IMR-90 (cell line): Measurements from ENCODE around the gene ATP2A3. TPM values are rescaled to one million over a fixed set of nuclear protein-coding genes. Genes with fewer than 3 reads are reported as not detected.

Experiments
- ATAC-seq: fragments of 200-7000 bp; cut with Tn5 transposase; 2 replicates; pipeline ENCODE4 v1.9.1; 2020; ENCODE audit warnings: low read depth, mild to moderate bottlenecking, moderate library complexity
- BruUV-seq: library from RNA; stranded (reverse); fragments of 400-500 nt; replicated peaks from 2 replicates; lab custom pipeline; 2021; lab: Mats Ljungman, UMichigan
- CTCF ChIA-PET: fragments of 300-600 bp; formaldehyde crosslinking; extraction: SDS; loops from one replicate; lab custom pipeline; 2021; ENCODE audit warnings: antibody characterized with exemption; lab: Yijun Ruan, JAX
- POLR2A ChIA-PET: fragments of 300-600 bp; sonication (Branson Sonifier 250); formaldehyde crosslinking; loops from one replicate; lab custom pipeline; 2022; ENCODE audit warnings: antibody characterized with exemption; ENCODE audit not compliant: unreplicated experiment; lab: Charles Lee
- DNase-seq: peaks from one replicate; pipeline ENCODE4 v3.0.0; 2013
- H2AFZ ChIP-seq: replicated peaks from 2 replicates; pipeline ENCODE3; 2013; ENCODE audit warnings: low read length, mild to moderate bottlenecking; ENCODE audit not compliant: poor library complexity
- H2AK5ac ChIP-seq: 2 replicates; pipeline ENCODE4 v1.6.1; 2013; ENCODE audit warnings: low read depth, low read length, inconsistent platforms
- H2AK9ac ChIP-seq: replicated peaks from 2 replicates; pipeline ENCODE3; 2013; ENCODE audit warnings: mild to moderate bottlenecking, low read depth, low read length, moderate library complexity; ENCODE audit not compliant: poor library complexity
- H2BK120ac ChIP-seq: 2 replicates; pipeline ENCODE4 v1.6.1; 2013; ENCODE audit warnings: low read depth, low read length, inconsistent platforms
- H2BK15ac ChIP-seq: 3 replicates; pipeline ENCODE4 v1.6.1; 2013; ENCODE audit warnings: low read depth, low read length, inconsistent platforms
- H2BK20ac ChIP-seq: 2 replicates; pipeline ENCODE4 v1.6.1; 2013; ENCODE audit warnings: low read depth, mild to moderate bottlenecking, inconsistent platforms, low read length, moderate library complexity
- H2BK5ac ChIP-seq: 2 replicates; pipeline ENCODE4 v1.6.1; 2013; ENCODE audit warnings: mild to moderate bottlenecking, low read depth, low read length, inconsistent platforms; ENCODE audit not compliant: poor library complexity, severe bottlenecking
- H3K14ac ChIP-seq: replicated peaks from 2 replicates; pipeline ENCODE4 v1.6.1; 2013; ENCODE audit warnings: low read depth, low read length, inconsistent platforms
- H3K18ac ChIP-seq: 2 replicates; pipeline ENCODE4 v1.6.1; 2013; ENCODE audit warnings: low read depth, low read length, control low read depth
- H3K23ac ChIP-seq: 2 replicates; pipeline ENCODE4 v1.6.1; 2013; ENCODE audit warnings: low read depth, low read length, inconsistent platforms
- H3K27ac ChIP-seq: 2 replicates; pipeline ENCODE4 v1.5.1; 2013; ENCODE audit warnings: mild to moderate bottlenecking, control low read depth, low read length; ENCODE audit not compliant: insufficient read depth
- H3K27me3 ChIP-seq: 2 replicates; pipeline ENCODE4 v1.6.1; 2013; ENCODE audit warnings: low read length; ENCODE audit not compliant: control insufficient read depth, insufficient read depth
- H3K36me3 ChIP-seq: 2 replicates; pipeline ENCODE4 v1.6.1; 2013; ENCODE audit warnings: low read length, mixed read lengths; ENCODE audit not compliant: control insufficient read depth, insufficient read depth
- H3K4ac ChIP-seq: 2 replicates; pipeline ENCODE4 v1.6.1; 2013; ENCODE audit warnings: low read depth, low read length, inconsistent platforms
- H3K4me1 ChIP-seq: 2 replicates; pipeline ENCODE4 v1.6.1; 2013; ENCODE audit warnings: low read length, mixed read lengths; ENCODE audit not compliant: control insufficient read depth, insufficient read depth
- H3K4me2 ChIP-seq: 2 replicates; pipeline ENCODE4 v1.6.1; 2013; ENCODE audit warnings: low read depth, mild to moderate bottlenecking, control low read depth, low read length, moderate library complexity
- H3K4me3 ChIP-seq: 2 replicates; pipeline ENCODE4 v1.5.1; 2013; ENCODE audit warnings: low read depth, mild to moderate bottlenecking, control low read depth, low read length, moderate library complexity; ENCODE audit not compliant: insufficient read depth
- H3K56ac ChIP-seq: 2 replicates; pipeline ENCODE4 v1.6.1; 2013; ENCODE audit warnings: low read length, inconsistent platforms; ENCODE audit not compliant: insufficient read depth; ENCODE audit errors: extremely low read depth
- H3K79me1 ChIP-seq, 2 experiments: 2 replicates each; pipeline ENCODE4 v1.6.1; 2013; ENCODE audit warnings: low read length in 2 of 2, inconsistent platforms in 1 of 2, low read depth in 1 of 2
- H3K9ac ChIP-seq: 2 replicates; pipeline ENCODE4 v1.6.1; 2013; ENCODE audit warnings: low read depth, low read length, control low read depth
- H3K9me1 ChIP-seq: 2 replicates; pipeline ENCODE4 v1.6.1; 2013; ENCODE audit warnings: low read length, inconsistent platforms; ENCODE audit not compliant: insufficient read depth
- H3K9me3 ChIP-seq: 2 replicates; pipeline ENCODE4 v1.6.1; 2013; ENCODE audit warnings: low read length; ENCODE audit not compliant: control insufficient read depth, insufficient read depth
- H4K20me1 ChIP-seq: 2 replicates; pipeline ENCODE4 v1.6.1; 2013; ENCODE audit warnings: low read length, inconsistent platforms; ENCODE audit not compliant: insufficient read depth
- H4K5ac ChIP-seq: 2 replicates; pipeline ENCODE4 v1.6.1; 2013; ENCODE audit warnings: mild to moderate bottlenecking, low read depth, low read length, control low read depth
- H4K8ac ChIP-seq, 2 experiments: 2 replicates each; pipeline ENCODE4 v1.6.1; 2013; ENCODE audit warnings: low read depth in 2 of 2, low read length in 2 of 2, control low read depth in 1 of 2, inconsistent platforms in 1 of 2
- H4K91ac ChIP-seq: 2 replicates; pipeline ENCODE4 v1.6.1; 2013; ENCODE audit warnings: low read depth, low read length, inconsistent platforms; ENCODE audit not compliant: insufficient read depth
- BHLHE40 ChIP-seq: fragments of 150-350 bp; IDR thresholded peaks from 2 replicates; pipeline ENCODE4 v1.6.1; 2016; ENCODE audit warnings: mild to moderate bottlenecking, low read depth, low read length
- CEBPB ChIP-seq: IDR thresholded peaks from 2 replicates; pipeline ENCODE4 v1.6.1; 2012; ENCODE audit warnings: low read depth, low read length, improper control_type of control experiment
- MAFK ChIP-seq: IDR thresholded peaks from 2 replicates; pipeline ENCODE4 v1.6.1; 2012; ENCODE audit warnings: low read depth, low read length, improper control_type of control experiment
- MXI1 ChIP-seq: IDR thresholded peaks from 2 replicates; pipeline ENCODE4 v1.6.1; 2012; ENCODE audit warnings: low read depth, mild to moderate bottlenecking, low read length, moderate library complexity, borderline replicate concordance
- POLR2A ChIP-seq: IDR thresholded peaks from 2 replicates; pipeline ENCODE4 v1.6.1; 2012; ENCODE audit warnings: mild to moderate bottlenecking, low read depth, low read length
- RAD21 ChIP-seq: IDR thresholded peaks from 2 replicates; pipeline ENCODE4 v1.6.1; 2012; ENCODE audit warnings: low read length, improper control_type of control experiment
- RFX5 ChIP-seq: IDR thresholded peaks from 2 replicates; pipeline ENCODE4 v1.8.0; 2012; ENCODE audit warnings: low read depth, mild to moderate bottlenecking, low read length, moderate library complexity
- SMC3 ChIP-seq: fragments of 150-350 bp; IDR thresholded peaks from 2 replicates; pipeline ENCODE4 v1.6.1; 2016; ENCODE audit warnings: low read depth, mild to moderate bottlenecking, antibody characterized with exemption, low read length, moderate library complexity
- WGBS, 2 experiments: methylation state at CpG; one replicate each; pipeline versions ENCODE4 v1.1.5 to v1.1.7; 2013; ENCODE audit warnings: missing lambda C conversion rate in 2 of 2; ENCODE audit not compliant: insufficient read length in 1 of 2; ENCODE audit errors: extremely low coverage in 2 of 2; 5-methylcytosine and 5-hydroxymethylcytosine counted together
- dilution Hi-C: fragments of 300-500 bp; cut with HindIII; formaldehyde crosslinking; loops from one replicate; pipeline ENCODE4 v1.14.3; 2018; ENCODE audit warnings: low sequenced_read_pairs; ENCODE audit not compliant: unreplicated experiment
- in situ Hi-C: fragments of 300-500 bp; cut with MboI; formaldehyde crosslinking; loops from 3 replicates; pipeline ENCODE4 v1.14.3; 2019; ENCODE audit warnings: low sequenced_read_pairs, inconsistent platforms, mixed read lengths
- intact Hi-C: fragments of 100-400 bp; cut with micrococcal nuclease; formaldehyde crosslinking; loops from 2 replicates; pipeline ENCODE4 v1.10.0; 2022
- polyA plus RNA-seq, 3 experiments: library from polyadenylated mRNA; depleted of rRNA; stranded (reverse); fragments of >200 nt; gene quantifications; 2 replicates each; pipeline ENCODE4 v1.2.3, GENCODE V29; 2012; ENCODE audit warnings: low replicate concordance in 1 of 3
- total RNA-seq: library from RNA; depleted of rRNA; stranded (reverse); fragments of >200 nt; gene quantifications from 2 replicates; pipeline ENCODE4 v1.2.3, GENCODE V29; 2012
- TF ChIP-seq, protein P1 (sequence below): fragments of 150-350 bp; IDR thresholded peaks from 2 replicates; pipeline ENCODE4 v1.6.1; 2016; ENCODE audit warnings: low read depth, mild to moderate bottlenecking, low read length, moderate library complexity, borderline replicate concordance
- TF ChIP-seq, protein P2 (sequence below): conservative IDR thresholded peaks from 2 replicates; pipeline ENCODE4 v1.5.1; 2012; ENCODE audit warnings: mild to moderate bottlenecking, low read depth, low read length, improper control_type of control experiment

ATP2A3 gene
- total and polyA plus RNA-seq, 2 of the 4 experiments (the other 2 are of a cell fraction), result 0.18 to 0.63 TPM

DNA sequence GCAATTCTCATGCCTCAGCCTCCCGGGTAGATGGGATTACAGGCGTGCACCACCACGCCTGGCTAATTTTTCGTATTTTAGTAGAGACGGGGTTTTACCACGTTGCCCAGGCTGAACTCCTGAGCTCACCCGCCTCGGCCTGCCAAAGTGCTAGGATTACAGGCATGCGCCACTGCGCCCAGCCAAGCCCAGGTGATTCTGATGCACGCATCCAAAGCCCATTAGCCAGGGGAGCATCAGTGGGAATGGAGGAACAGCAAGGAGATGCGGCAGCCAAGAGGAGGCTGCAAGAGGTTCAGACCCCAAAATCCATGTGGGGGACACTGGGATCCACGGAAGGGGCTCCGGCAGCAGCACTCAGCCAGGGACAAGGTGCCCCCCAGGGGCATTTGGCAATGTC is 12.1 kb downstream of the ATP2A3 start:
- no peak overlapping the region for H3K4me3 ChIP-seq
- dilution Hi-C loops (no loop called here), in situ Hi-C loops (no loop called here), intact Hi-C loops (no loop called here)
- H3K4me1 ChIP-seq, result no peaks in the 10 kb centered on the region
- no peak overlapping the region for H3K4me2 ChIP-seq
- no TSS peak for BruUV-seq
- no peak overlapping the region for H3K23ac ChIP-seq
- no peaks in the 10 kb centered on the region for H3K79me1 ChIP-seq
- no peak overlapping the region for H2BK120ac ChIP-seq
- no peak overlapping the region for H4K5ac ChIP-seq
- H2BK20ac ChIP-seq, result no peak overlapping the region
- no peak overlapping the region for H3K4ac ChIP-seq
- no peak for DNase-seq
- H3K18ac ChIP-seq, result no peak overlapping the region
- H3K56ac ChIP-seq, result no peak overlapping the region
- no peaks in the 10 kb centered on the region; the same call in 1 of the 2 replicates for H4K20me1 ChIP-seq
- no peak overlapping the region for H4K91ac ChIP-seq
- no peak overlapping the region for H2BK5ac ChIP-seq
- WGBS, 2 experiments, result 90% methylated on average over 13 of the region's 14 CpGs; no CpG with 5 or more reads in 1 of the 2 experiments
- H2AK9ac ChIP-seq, result no peak overlapping the region
- no peak overlapping the region for H2AK5ac ChIP-seq
- no peak overlapping the region for H3K27ac ChIP-seq
- H3K9ac ChIP-seq, result no peak overlapping the region
- no peak overlapping the region for H4K8ac ChIP-seq
- no peaks in the 10 kb centered on the region for H3K9me3 ChIP-seq
- no peak overlapping the region for H3K14ac ChIP-seq
- CTCF ChIA-PET, result no interaction called here
- no peaks in the 10 kb centered on the region for H3K36me3 ChIP-seq
- ATAC-seq, result no peak
- no peaks in the 10 kb centered on the region for H3K27me3 ChIP-seq
- POLR2A ChIA-PET, result no interaction called here
- TF ChIP-seq, protein P1, sequence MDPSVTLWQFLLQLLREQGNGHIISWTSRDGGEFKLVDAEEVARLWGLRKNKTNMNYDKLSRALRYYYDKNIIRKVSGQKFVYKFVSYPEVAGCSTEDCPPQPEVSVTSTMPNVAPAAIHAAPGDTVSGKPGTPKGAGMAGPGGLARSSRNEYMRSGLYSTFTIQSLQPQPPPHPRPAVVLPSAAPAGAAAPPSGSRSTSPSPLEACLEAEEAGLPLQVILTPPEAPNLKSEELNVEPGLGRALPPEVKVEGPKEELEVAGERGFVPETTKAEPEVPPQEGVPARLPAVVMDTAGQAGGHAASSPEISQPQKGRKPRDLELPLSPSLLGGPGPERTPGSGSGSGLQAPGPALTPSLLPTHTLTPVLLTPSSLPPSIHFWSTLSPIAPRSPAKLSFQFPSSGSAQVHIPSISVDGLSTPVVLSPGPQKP, result no peak
- no peak for TF ChIP-seq RFX5
- TF ChIP-seq RAD21, result no peak
- no peak for TF ChIP-seq POLR2A
- no peak for TF ChIP-seq MAFK
- no peak for TF ChIP-seq CEBPB
- no peak for TF ChIP-seq SMC3
- TF ChIP-seq BHLHE40, result no peak
- TF ChIP-seq MXI1, result no peak
- TF ChIP-seq, protein P2, sequence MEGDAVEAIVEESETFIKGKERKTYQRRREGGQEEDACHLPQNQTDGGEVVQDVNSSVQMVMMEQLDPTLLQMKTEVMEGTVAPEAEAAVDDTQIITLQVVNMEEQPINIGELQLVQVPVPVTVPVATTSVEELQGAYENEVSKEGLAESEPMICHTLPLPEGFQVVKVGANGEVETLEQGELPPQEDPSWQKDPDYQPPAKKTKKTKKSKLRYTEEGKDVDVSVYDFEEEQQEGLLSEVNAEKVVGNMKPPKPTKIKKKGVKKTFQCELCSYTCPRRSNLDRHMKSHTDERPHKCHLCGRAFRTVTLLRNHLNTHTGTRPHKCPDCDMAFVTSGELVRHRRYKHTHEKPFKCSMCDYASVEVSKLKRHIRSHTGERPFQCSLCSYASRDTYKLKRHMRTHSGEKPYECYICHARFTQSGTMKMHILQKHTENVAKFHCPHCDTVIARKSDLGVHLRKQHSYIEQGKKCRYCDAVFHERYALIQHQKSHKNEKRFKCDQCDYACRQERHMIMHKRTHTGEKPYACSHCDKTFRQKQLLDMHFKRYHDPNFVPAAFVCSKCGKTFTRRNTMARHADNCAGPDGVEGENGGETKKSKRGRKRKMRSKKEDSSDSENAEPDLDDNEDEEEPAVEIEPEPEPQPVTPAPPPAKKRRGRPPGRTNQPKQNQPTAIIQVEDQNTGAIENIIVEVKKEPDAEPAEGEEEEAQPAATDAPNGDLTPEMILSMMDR, result no peak
- no peaks in the 10 kb centered on the region for H3K9me1 ChIP-seq
- H2AFZ ChIP-seq, result no peak overlapping the region
- no peak overlapping the region for H2BK15ac ChIP-seq
